Psoas muscle (tissue), 8 donors: ENCODE data around the gene GABBR2. TPM values are rescaled to one million over a fixed set of nuclear protein-coding genes. Genes with fewer than 3 reads are reported as not detected.

Experiments
- ATAC-seq, 4 donors: fragments of 200-7000 bp; cut with Tn5 transposase; one replicate each; pipeline ENCODE4 v1.9.1; 2020; ENCODE audit warnings: moderate library complexity in 3 of 4, mild to moderate bottlenecking in 2 of 4
- DNase-seq, 2 donors: peaks; one replicate each; pipeline ENCODE4 v3.0.0-alpha.2; 2020
- H3K27ac ChIP-seq: fragments of 200-600 bp; one replicate; pipeline ENCODE4 v1.8.0; 2022
- H3K27me3 ChIP-seq, 3 donors: fragments of 200-600 bp in 1 of 3; one replicate each; pipeline versions ENCODE4 v1.6.1 to v1.8.0; 2013 to 2022; ENCODE audit warnings: low read length in 2 of 3, mild to moderate bottlenecking in 2 of 3, moderate library complexity in 1 of 3; ENCODE audit not compliant: insufficient read depth in 3 of 3
- H3K36me3 ChIP-seq, 2 donors: fragments of 200-600 bp in 1 of 2; one replicate each; pipeline versions ENCODE4 v1.6.1 to v1.8.0; 2013 to 2022; ENCODE audit warnings: low read depth in 1 of 2, mild to moderate bottlenecking in 1 of 2, moderate library complexity in 1 of 2; ENCODE audit not compliant: insufficient read depth in 1 of 2
- H3K4me1 ChIP-seq: fragments of 200-600 bp; one replicate; pipeline ENCODE4 v1.8.0; 2022
- H3K4me3 ChIP-seq: fragments of 200-600 bp; one replicate; pipeline ENCODE4 v1.8.0; 2022; ENCODE audit warnings: mild to moderate bottlenecking
- H3K9me3 ChIP-seq: fragments of 200-600 bp; one replicate; pipeline ENCODE4 v1.8.0; 2022
- WGBS, 3 donors: extraction: QIAGEN DNeasy Blood & Tissue Kit; methylation state at CpG; one replicate each; pipeline versions ENCODE4 v1.1.6 to v1.1.7; 2013; 5-methylcytosine and 5-hydroxymethylcytosine counted together
- intact Hi-C, 2 donors: fragments of 100-400 bp; cut with DNase I; formaldehyde crosslinking; loops; one replicate each; pipeline versions ENCODE4 v1.11.0 to v1.14.2; 2022
- polyA plus RNA-seq, 3 donors: library from polyadenylated mRNA; stranded (reverse); fragments of 200-250 nt; gene quantifications; one replicate each; pipeline ENCODE4 v1.2.3, GENCODE V29; 2013
- total RNA-seq, 4 donors: library from RNA; stranded (reverse); fragmentation: NEBNext Ultra II Directional in 2 of 4; extraction: Animal tissue kit (Norgen Biotek cat#: 25700) in 2 of 4; gene quantifications; one replicate each; pipeline versions ENCODE4 v1.2.1 to v1.2.4, GENCODE V29; 2021 to 2023
- TF ChIP-seq, protein P1 (sequence below): fragments of 200-600 bp; IDR thresholded peaks from one replicate; pipeline ENCODE4 v1.8.0; 2022; ENCODE audit warnings: antibody characterized with exemption
- donor health status: healthy with polysubstance abuse.
- donor health status: DM: no; HTN: no; CAD: no; lungs with moderate emphysema.
- donor health status: Bipolar disorder and iron deficiency.
- donor health status: healthy.
- donor health status: DM: yes; HTN: yes; CAD: no.
- donor health status: DM: no; HTN: no; CAD: no.
- donor health status: DM: no; HTN: no; CAD: no.
- donor health status: DM: yes; HTN: yes; CAD: no.

Gene GABBR2
- total and polyA plus RNA-seq, 7 donors, result 0.08 to 0.66 (median 0.38) TPM

DNA sequence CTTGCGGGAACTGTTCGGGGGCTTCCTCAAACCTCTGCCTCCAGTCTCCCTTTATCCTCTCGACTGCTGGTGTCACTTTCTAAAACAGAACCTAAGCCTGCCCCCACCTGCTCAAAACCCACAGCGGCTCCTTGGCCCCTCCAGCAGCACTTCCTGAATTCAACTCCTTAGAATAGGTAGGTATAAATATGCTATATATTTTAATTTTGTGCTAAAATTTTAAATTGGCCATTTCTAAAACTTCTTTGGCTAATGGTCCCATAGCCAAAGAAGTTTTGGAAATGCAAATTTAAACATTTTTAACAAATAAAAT, 381.5 kb downstream of the GABBR2 start:
- Histone ChIP-seq H3K27ac (no peak overlapping the region), H3K9me3 (no peaks in the 10 kb centered on the region), H3K36me3 (no peaks in the 10 kb centered on the region), H3K4me1 (no peaks in the 10 kb centered on the region), H3K27me3 (peaks cover 0 to 3% (median 0%) of the 10 kb centered on the region in 3 donors), H3K4me3 (no peak overlapping the region)
- TF ChIP-seq, protein P1, sequence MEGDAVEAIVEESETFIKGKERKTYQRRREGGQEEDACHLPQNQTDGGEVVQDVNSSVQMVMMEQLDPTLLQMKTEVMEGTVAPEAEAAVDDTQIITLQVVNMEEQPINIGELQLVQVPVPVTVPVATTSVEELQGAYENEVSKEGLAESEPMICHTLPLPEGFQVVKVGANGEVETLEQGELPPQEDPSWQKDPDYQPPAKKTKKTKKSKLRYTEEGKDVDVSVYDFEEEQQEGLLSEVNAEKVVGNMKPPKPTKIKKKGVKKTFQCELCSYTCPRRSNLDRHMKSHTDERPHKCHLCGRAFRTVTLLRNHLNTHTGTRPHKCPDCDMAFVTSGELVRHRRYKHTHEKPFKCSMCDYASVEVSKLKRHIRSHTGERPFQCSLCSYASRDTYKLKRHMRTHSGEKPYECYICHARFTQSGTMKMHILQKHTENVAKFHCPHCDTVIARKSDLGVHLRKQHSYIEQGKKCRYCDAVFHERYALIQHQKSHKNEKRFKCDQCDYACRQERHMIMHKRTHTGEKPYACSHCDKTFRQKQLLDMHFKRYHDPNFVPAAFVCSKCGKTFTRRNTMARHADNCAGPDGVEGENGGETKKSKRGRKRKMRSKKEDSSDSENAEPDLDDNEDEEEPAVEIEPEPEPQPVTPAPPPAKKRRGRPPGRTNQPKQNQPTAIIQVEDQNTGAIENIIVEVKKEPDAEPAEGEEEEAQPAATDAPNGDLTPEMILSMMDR, result no peak
- intact Hi-C loops, result no loop called here
- DNase-seq, result no peak
- no peak for ATAC-seq
- 84 to 88% (median 88%) methylated on average over 4 of the region's 4 CpGs for WGBS, 3 donors

DNA sequence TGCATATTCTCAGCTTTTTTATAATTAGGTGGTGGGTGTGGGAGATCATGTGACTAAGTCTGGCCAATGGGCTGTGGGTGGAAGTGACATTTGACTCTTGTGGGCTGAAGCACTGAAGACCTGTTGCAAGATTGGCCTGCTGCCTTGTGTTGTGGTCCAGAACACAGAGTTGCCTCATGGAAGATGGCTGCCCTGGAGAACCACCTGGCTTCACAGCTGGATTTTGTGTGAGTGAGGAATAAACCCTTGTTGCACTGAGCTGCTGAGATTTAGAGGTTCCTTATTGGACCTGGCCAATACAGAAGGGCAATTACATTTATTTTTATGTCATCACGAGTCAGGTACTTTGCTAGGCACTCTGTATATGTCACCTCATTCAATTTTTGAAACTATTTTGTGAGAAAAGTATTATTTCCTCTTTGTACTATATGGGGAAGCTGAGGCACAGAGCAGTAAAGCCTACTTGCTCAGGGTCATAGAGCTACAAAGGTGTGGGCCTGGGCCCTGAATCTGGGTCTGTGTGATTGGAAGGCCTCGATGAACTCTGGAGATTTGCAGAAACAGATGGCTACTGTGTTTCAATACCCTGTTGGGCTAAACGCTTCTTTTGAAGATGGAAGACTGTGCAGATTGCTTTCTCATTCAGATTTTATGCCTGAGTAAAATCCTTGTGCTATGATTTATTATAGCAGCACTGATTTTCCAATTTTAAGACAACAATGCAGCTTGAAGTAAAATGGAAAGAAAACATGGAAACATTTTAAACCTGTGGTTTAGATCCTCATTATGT, 382.1 kb downstream of the GABBR2 start:
- Histone ChIP-seq H3K9me3 (no peaks in the 10 kb centered on the region), H3K4me3 (no peak overlapping the region), H3K27ac (no peak overlapping the region), H3K36me3 (no peaks in the 10 kb centered on the region), H3K27me3 (peaks cover 0 to 3% (median 0%) of the 10 kb centered on the region in 3 donors), H3K4me1 (no peaks in the 10 kb centered on the region)
- intact Hi-C loops, result no loop called here
- DNase-seq (no peak), ATAC-seq (no peak)
- WGBS, 3 donors, result 63 to 74% (median 73%) methylated on average over 3 of the region's 3 CpGs
- TF ChIP-seq, protein P1, result no peak

DNA sequence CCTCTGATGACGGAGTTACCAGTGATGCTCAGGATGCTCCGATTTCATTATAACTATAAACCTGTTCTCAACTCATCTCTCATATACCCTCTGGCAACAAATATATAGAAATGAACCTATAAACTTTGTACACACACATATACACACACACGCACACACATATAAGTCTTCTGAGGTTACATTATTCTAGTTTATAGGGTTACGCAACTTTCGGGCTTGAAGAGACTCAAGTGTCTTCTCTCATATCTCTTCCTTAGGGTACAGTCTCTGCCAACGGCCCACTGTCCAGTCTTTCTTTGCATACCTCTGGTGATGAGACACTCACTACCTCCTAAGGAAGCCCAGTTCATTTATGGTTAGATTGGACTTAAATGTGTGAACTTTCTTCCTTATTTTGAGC, 383.9 kb downstream of the GABBR2 start:
- TF ChIP-seq, protein P1, result no peak
- DNase-seq (no peak), ATAC-seq (no peak)
- no peak overlapping the region for H3K27ac ChIP-seq
- no peaks in the 10 kb centered on the region for H3K9me3 ChIP-seq
- H3K4me3 ChIP-seq, result no peak overlapping the region
- 68 to 73% (median 69%) methylated on average over 6 of the region's 6 CpGs for WGBS, 3 donors
- no peaks in the 10 kb centered on the region for H3K27me3 ChIP-seq
- H3K36me3 ChIP-seq, result no peaks in the 10 kb centered on the region
- no peaks in the 10 kb centered on the region for H3K4me1 ChIP-seq
- intact Hi-C loops, result no loop called here

DNA sequence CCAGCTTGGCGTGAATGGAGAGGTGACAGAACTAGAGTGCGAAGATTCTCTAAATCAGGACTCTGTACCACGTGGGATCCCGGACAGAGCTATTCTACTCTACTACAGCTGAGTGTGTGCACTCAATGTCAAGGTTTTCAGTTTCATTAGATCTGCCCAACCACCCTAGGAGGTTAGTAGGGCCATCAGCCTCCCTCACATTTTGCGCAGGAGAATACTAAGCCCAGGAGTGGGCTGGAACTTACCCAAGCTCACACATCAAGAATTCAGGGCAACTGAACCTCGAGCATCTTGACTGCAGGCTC, 385.0 kb downstream of the GABBR2 start:
- no peaks in the 10 kb centered on the region for H3K9me3 ChIP-seq
- intact Hi-C loops, result no loop called here
- H3K36me3 ChIP-seq, result no peaks in the 10 kb centered on the region
- H3K27ac ChIP-seq, result no peak overlapping the region
- no peak for DNase-seq
- no peak for ATAC-seq
- H3K4me1 ChIP-seq, result no peaks in the 10 kb centered on the region
- H3K4me3 ChIP-seq, result no peak overlapping the region
- WGBS, 3 donors, result 67 to 83% (median 72%) methylated on average over 6 of the region's 6 CpGs
- no peaks in the 10 kb centered on the region for H3K27me3 ChIP-seq
- TF ChIP-seq, protein P1, result no peak
